ENCODE data around the gene KIAA1755. TPM values are rescaled to one million over a fixed set of nuclear protein-coding genes. Genes with fewer than 3 reads are reported as not detected.
"Not testable (repeated sequence)": the region's sequence is repeated elsewhere in the genome, so short reads cannot be mapped to it uniquely, and the experiment has no call there.

Gene KIAA1755
- total RNA-seq, 1 donor from 2014 or later: 1.6 TPM

- Mint-ChIP-seq H3K4me1 (ENCODE audit: low read depth, unreplicated experiment) (no peaks in the 10 kb centered on the region), H3K9me3 (ENCODE audit: unreplicated experiment) (no peaks in the 10 kb centered on the region), H3K4me3 (ENCODE audit: unreplicated experiment) (no peak overlapping the region), H3K27me3 (ENCODE audit: unreplicated experiment) (no peaks in the 10 kb centered on the region), H3K27ac (ENCODE audit: unreplicated experiment) (no peak overlapping the region), H3K36me3 (ENCODE audit: unreplicated experiment) (no peaks in the 10 kb centered on the region)
- DNase-seq: no peak
- no peak for TF ChIP-seq CTCF (IDR thresholded peaks at IDR 0.05; ENCODE audit: partially characterized antibody, unreplicated experiment)
Observed at GRCh38 chr20:38290829-38291814, 30.6 kb upstream of the KIAA1755 start.

GRCh38 chr20:38286586-38287531, 26.3 kb upstream of the KIAA1755 start:
- no peak for TF ChIP-seq CTCF (IDR thresholded peaks at IDR 0.05; ENCODE audit: partially characterized antibody, unreplicated experiment)
- Mint-ChIP-seq H3K27ac (ENCODE audit: unreplicated experiment) (no peak overlapping the region), H3K9me3 (ENCODE audit: unreplicated experiment) (peaks cover 1% of the 10 kb centered on the region), H3K27me3 (ENCODE audit: unreplicated experiment) (peaks cover 7% of the 10 kb centered on the region), H3K36me3 (ENCODE audit: unreplicated experiment) (peaks cover 4% of the 10 kb centered on the region), H3K4me1 (ENCODE audit: low read depth, unreplicated experiment) (no peaks in the 10 kb centered on the region), H3K4me3 (ENCODE audit: unreplicated experiment) (no peak overlapping the region)
- no peak for DNase-seq

- Mint-ChIP-seq H3K36me3 (ENCODE audit: unreplicated experiment) (peaks cover 4% of the 10 kb centered on the region), H3K27ac (ENCODE audit: unreplicated experiment) (no peak overlapping the region), H3K4me3 (ENCODE audit: unreplicated experiment) (no peak overlapping the region), H3K27me3 (ENCODE audit: unreplicated experiment) (peaks cover 7% of the 10 kb centered on the region), H3K9me3 (ENCODE audit: unreplicated experiment) (peaks cover 2% of the 10 kb centered on the region), H3K4me1 (ENCODE audit: low read depth, unreplicated experiment) (no peaks in the 10 kb centered on the region)
- TF ChIP-seq CTCF (IDR thresholded peaks at IDR 0.05; ENCODE audit: partially characterized antibody, unreplicated experiment): no peak
- no peak for DNase-seq
Observed at GRCh38 chr20:38284893-38285444, 24.4 kb upstream of the KIAA1755 start.

- not testable (repeated sequence) for H3K36me3 Mint-ChIP-seq (ENCODE audit: unreplicated experiment); H3K4me1 Mint-ChIP-seq (ENCODE audit: low read depth, unreplicated experiment); H3K27me3 Mint-ChIP-seq (ENCODE audit: unreplicated experiment); H3K9me3 Mint-ChIP-seq (ENCODE audit: unreplicated experiment); DNase-seq; H3K27ac Mint-ChIP-seq (ENCODE audit: unreplicated experiment); H3K4me3 Mint-ChIP-seq (ENCODE audit: unreplicated experiment)
Observed at GRCh38 chr20:38284066-38284650, 23.6 kb upstream of the KIAA1755 start.

- H3K4me1 Mint-ChIP-seq (ENCODE audit: low read depth, unreplicated experiment): no peaks in the 10 kb centered on the region
- no peak for DNase-seq
- peaks cover 7% of the 10 kb centered on the region for H3K27me3 Mint-ChIP-seq (ENCODE audit: unreplicated experiment)
- no peak overlapping the region for H3K4me3 Mint-ChIP-seq (ENCODE audit: unreplicated experiment)
- TF ChIP-seq CTCF (IDR thresholded peaks at IDR 0.05; ENCODE audit: partially characterized antibody, unreplicated experiment): no peak
- peaks cover 4% of the 10 kb centered on the region for H3K36me3 Mint-ChIP-seq (ENCODE audit: unreplicated experiment)
- peaks cover 2% of the 10 kb centered on the region for H3K9me3 Mint-ChIP-seq (ENCODE audit: unreplicated experiment)
- no peak overlapping the region for H3K27ac Mint-ChIP-seq (ENCODE audit: unreplicated experiment)
Observed at GRCh38 chr20:38283236-38283635, 22.7 kb upstream of the KIAA1755 start.

GRCh38 chr20:38281176-38281915, 20.8 kb upstream of the KIAA1755 start:
- H3K4me1 Mint-ChIP-seq (ENCODE audit: low read depth, unreplicated experiment); H3K9me3 Mint-ChIP-seq (ENCODE audit: unreplicated experiment); H3K4me3 Mint-ChIP-seq (ENCODE audit: unreplicated experiment); H3K27ac Mint-ChIP-seq (ENCODE audit: unreplicated experiment); DNase-seq; H3K27me3 Mint-ChIP-seq (ENCODE audit: unreplicated experiment); H3K36me3 Mint-ChIP-seq (ENCODE audit: unreplicated experiment): not testable (repeated sequence)
